Liver (tissue), 3 donors: ENCODE results near the gene OTOG.

Experiments used
- GABPA ChIP-seq, 2 donors: IDR thresholded peaks in 1 of 2; conservative IDR thresholded peaks in 1 of 2; 2 replicates each; pipeline ENCODE4 v1.6.1; 2016; ENCODE audit warnings: antibody characterized with exemption in 2 of 2, mild to moderate bottlenecking in 1 of 2, moderate library complexity in 1 of 2
- TAF1 ChIP-seq: conservative IDR thresholded peaks from 2 replicates; pipeline ENCODE4 v1.6.1; 2016; ENCODE audit warnings: antibody characterized with exemption, mild to moderate bottlenecking
- TF ChIP-seq, protein P1 (sequence below): fragments of 150-350 bp; IDR thresholded peaks from 2 replicates; pipeline ENCODE4 v1.5.1; 2017; ENCODE audit warnings: improper control_type of control experiment, low read depth, low read length; ENCODE audit not compliant: missing input control
- donor health status: healthy.
- donor health status: healthy.

DNA sequence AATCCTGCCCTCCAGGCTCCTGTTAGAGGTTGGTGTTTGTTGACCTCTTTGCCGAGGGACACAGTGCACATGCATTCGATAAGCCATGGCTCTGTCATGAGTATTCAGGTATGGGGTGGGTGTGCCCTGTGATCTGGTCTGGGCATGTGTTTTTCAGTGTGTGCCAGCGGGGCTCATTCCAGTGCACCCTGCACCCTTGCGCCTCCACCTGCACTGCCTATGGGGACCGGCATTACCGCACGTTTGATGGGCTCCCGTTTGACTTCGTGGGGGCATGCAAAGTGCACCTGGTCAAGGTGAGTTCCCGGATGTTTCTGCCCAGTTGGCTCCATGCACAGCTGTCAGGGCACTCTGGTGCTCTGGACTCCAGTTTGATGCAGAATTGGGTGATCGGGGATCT, 44.2 kb downstream of the OTOG start:
- TF ChIP-seq, protein P1, sequence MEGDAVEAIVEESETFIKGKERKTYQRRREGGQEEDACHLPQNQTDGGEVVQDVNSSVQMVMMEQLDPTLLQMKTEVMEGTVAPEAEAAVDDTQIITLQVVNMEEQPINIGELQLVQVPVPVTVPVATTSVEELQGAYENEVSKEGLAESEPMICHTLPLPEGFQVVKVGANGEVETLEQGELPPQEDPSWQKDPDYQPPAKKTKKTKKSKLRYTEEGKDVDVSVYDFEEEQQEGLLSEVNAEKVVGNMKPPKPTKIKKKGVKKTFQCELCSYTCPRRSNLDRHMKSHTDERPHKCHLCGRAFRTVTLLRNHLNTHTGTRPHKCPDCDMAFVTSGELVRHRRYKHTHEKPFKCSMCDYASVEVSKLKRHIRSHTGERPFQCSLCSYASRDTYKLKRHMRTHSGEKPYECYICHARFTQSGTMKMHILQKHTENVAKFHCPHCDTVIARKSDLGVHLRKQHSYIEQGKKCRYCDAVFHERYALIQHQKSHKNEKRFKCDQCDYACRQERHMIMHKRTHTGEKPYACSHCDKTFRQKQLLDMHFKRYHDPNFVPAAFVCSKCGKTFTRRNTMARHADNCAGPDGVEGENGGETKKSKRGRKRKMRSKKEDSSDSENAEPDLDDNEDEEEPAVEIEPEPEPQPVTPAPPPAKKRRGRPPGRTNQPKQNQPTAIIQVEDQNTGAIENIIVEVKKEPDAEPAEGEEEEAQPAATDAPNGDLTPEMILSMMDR, result no peak
- TF ChIP-seq TAF1 (no peak), GABPA (IDR thresholded peaks at IDR 0.05 in 1 of 2, conservative IDR thresholded peaks at IDR 0.05 in 1 of 2) (no peak)
